Measurements from ENCODE around the gene STRN. TPM values are rescaled to one million over a fixed set of nuclear protein-coding genes. Genes with fewer than 3 reads are reported as not detected.

Gene STRN
- total RNA-seq, 3 donors from 2014 or later: 36.1 to 45.7 (median 37.7) TPM

DNA sequence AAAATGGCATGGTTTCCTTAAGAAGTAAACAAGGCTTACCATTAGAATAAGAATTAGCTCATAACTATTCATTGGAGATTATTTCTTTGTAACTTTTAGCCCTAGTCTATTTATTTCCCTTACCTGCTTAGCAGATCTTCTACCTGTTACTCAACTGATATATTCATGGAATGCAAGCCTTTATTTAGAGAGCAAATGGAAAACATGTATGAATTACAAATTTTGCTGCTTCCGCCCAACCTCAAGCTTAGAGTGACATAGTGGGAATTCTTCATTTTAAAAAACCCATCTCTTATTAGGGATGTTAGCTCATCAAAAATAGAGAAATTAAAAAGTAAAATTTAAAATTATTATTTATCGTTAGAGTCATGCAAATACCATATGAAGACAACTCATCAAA is 110.9 kb downstream of the STRN start:
- no peaks in the 10 kb centered on the region for H3K4me1 ChIP-seq (ENCODE audit: low read depth)
- intact Hi-C loops (cut with DNase I, micrococcal nuclease): no loop called here
- TF ChIP-seq, protein P1, sequence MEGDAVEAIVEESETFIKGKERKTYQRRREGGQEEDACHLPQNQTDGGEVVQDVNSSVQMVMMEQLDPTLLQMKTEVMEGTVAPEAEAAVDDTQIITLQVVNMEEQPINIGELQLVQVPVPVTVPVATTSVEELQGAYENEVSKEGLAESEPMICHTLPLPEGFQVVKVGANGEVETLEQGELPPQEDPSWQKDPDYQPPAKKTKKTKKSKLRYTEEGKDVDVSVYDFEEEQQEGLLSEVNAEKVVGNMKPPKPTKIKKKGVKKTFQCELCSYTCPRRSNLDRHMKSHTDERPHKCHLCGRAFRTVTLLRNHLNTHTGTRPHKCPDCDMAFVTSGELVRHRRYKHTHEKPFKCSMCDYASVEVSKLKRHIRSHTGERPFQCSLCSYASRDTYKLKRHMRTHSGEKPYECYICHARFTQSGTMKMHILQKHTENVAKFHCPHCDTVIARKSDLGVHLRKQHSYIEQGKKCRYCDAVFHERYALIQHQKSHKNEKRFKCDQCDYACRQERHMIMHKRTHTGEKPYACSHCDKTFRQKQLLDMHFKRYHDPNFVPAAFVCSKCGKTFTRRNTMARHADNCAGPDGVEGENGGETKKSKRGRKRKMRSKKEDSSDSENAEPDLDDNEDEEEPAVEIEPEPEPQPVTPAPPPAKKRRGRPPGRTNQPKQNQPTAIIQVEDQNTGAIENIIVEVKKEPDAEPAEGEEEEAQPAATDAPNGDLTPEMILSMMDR (IDR thresholded peaks at IDR 0.05): no peak
- DNase-seq (no peak), ATAC-seq (no peak)
- no peaks in the 10 kb centered on the region for H3K36me3 ChIP-seq (ENCODE audit: low read depth)
- no peak overlapping the region for H3K4me3 ChIP-seq
- H3K9me3 ChIP-seq: no peaks in the 10 kb centered on the region

DNA sequence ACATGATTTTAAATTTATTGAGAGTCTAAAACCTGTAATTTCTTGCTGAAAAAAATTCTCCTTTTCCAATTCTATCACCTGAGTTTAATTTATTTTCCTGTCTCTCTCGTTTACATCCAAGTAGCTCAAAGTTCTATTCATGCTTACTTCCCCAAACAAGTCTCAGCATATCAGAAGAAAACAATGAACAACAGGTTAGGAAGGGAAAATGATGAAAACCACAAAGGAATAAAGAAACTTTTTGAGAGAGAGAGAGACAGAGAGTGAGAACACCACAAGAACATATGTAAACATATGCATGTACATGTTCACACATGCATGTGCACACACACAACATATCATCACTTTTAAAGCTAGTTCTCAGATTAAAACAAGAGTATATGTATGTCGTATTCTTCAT is 112.1 kb downstream of the STRN start:
- Histone ChIP-seq H3K4me3 (no peak overlapping the region), H3K36me3 (ENCODE audit: low read depth) (no peaks in the 10 kb centered on the region), H3K4me1 (ENCODE audit: low read depth) (no peaks in the 10 kb centered on the region), H3K9me3 (no peaks in the 10 kb centered on the region)
- intact Hi-C loops (cut with DNase I, micrococcal nuclease): no loop called here
- ATAC-seq (no peak), DNase-seq (no peak)
- TF ChIP-seq, protein P1 (IDR thresholded peaks at IDR 0.05): no peak

DNA sequence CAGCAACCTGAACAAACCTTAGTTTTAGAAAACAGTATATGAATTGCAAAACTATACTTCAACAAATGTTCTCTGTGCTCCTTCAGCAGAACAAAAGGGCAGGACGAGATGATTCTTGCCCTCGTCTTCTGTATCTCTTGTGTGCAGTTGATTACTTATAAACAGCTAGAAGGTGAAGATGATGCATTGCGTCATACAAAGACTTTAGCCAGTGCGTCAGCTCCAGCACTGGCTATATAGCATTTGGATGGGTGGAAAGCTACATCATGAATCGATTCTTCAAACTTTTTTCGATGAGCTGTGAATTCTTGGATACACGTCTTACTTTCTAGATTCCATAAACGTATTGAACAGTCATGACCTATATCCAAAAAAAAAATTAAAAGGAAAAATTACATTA is 117.1 kb downstream of the STRN start:
- Histone ChIP-seq H3K4me3 (no peak overlapping the region), H3K9me3 (no peaks in the 10 kb centered on the region), H3K36me3 (ENCODE audit: low read depth) (no peaks in the 10 kb centered on the region), H3K4me1 (ENCODE audit: low read depth) (no peaks in the 10 kb centered on the region)
- intact Hi-C loops (cut with DNase I, micrococcal nuclease): no loop called here
- TF ChIP-seq, protein P1 (IDR thresholded peaks at IDR 0.05): no peak
- ATAC-seq (no peak), DNase-seq (no peak)

DNA sequence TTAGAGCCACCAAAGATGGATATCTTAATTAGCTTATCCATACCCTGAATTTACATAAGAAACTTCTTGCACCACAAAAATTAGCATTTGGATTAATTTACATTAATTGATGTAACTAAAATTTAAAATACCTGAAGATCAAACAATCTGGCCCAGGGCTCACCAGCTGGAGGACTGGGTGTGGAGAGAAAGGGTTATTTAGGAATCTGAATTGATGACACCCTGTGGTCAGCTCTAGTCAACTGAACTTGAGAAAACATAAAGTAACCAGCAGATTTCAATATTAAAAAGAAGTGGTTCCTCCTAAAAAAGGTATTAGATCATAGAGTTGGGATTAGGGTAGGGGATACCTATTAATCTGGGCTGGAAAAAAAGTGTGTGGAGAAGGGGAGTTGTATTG is 122.5 kb downstream of the STRN start:
- TF ChIP-seq, protein P1 (IDR thresholded peaks at IDR 0.05): no peak
- Histone ChIP-seq H3K4me3 (no peak overlapping the region), H3K9me3 (no peaks in the 10 kb centered on the region), H3K36me3 (ENCODE audit: low read depth) (no peaks in the 10 kb centered on the region), H3K4me1 (ENCODE audit: low read depth) (peaks cover 7% of the 10 kb centered on the region)
- intact Hi-C loops (cut with DNase I, micrococcal nuclease): no loop called here
- DNase-seq (no peak), ATAC-seq (no peak)

DNA sequence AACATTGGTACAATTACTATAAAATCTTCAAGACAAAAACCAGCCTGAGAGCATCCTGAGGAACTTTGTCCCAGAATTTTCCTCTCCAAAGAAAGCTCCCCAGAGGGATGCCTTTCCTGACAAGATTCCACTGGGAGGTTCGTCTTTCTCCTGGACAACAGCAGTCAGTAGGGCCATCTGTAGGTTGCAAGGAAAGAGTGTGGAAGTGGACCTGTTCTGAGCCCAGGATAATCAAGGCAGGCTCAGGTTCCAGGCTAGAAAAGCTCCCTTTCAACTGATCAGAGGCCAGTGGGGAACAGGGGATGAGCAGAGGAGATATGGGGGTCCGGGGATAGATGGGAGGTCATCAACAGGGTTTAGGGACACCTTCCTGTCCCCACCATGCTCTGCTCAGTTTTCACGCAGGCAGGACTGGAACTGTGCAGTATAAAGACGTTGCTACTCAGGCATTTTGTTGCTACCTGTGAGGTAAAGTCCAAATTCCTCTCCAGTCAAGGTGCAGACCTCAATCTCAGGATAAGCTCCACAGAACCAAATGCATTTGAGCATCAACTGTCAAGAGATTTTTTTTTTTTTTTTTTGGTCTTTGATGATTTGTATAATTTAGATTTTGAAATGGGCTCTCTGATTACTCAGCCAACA is 126.2 kb downstream of the STRN start:
- H3K4me1 ChIP-seq (ENCODE audit: low read depth): peaks cover 7% of the 10 kb centered on the region
- no peaks in the 10 kb centered on the region for H3K36me3 ChIP-seq (ENCODE audit: low read depth)
- H3K9me3 ChIP-seq: no peaks in the 10 kb centered on the region
- no peak overlapping the region for H3K4me3 ChIP-seq
- ATAC-seq (peak; percentile 74), DNase-seq (no peak)
- intact Hi-C loops (cut with DNase I, micrococcal nuclease): no loop called here
- TF ChIP-seq, protein P1 (IDR thresholded peaks at IDR 0.05): no peak
